Bronchial smooth muscle cell (primary cell): ENCODE results near the gene ADAM17. TPM values are rescaled to one million over a fixed set of nuclear protein-coding genes. Genes with fewer than 3 reads are reported as not detected.

Experiments
- total RNA-seq: library from RNA; depleted of rRNA; stranded (reverse); fragments of >200 nt; gene quantifications from 2 replicates; pipeline ENCODE4 v1.2.1, GENCODE V29; 2014

ADAM17 gene
- total RNA-seq, result 47.3 and 90.2 TPM in 2 replicates

DNA sequence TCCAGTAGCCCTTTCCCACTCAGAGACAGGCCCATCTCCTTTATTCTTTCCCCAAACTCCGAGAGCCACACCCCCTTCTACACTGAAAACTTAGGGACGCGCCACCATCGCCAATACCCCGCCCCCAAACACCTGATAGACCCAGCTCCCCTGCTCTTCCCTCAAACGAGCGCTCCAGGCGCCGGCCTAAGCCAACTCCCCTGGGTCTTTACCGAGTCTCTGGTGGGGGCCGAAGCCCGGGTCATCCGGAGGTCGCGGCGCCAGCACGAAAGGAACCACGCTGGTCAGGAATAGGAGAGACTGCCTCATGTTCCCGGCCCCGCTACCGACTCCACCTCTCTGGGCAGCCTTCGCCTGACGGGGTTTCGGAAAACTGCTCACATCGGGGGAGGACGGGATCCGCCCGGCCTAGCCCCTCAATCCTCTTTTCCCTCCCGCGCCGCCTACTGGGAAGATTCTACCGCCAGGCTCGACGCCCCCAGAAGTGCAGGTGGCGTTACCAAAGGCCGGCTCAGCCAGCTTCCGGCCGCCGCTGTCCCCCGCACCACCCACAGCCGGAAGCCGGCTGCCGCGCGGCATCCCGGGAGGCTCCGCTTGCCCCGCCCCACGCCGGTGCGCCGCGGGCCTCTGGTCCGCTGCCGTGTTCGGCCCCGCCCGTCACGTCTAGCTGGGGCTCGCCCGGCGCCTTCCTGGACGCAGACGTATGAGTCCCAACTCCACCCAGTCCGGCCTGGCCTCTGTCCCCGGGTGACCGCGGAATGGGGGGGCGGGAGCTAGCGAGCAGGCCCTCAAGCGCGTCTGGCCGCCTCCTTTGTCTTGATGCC, at the start of gene ADAM17:
Gene ADAM17, minus strand, starts transcription at position 534 of the 824 bp plus-strand sequence. Its CDS starts 225 bp downstream, at position 309.

DNA sequence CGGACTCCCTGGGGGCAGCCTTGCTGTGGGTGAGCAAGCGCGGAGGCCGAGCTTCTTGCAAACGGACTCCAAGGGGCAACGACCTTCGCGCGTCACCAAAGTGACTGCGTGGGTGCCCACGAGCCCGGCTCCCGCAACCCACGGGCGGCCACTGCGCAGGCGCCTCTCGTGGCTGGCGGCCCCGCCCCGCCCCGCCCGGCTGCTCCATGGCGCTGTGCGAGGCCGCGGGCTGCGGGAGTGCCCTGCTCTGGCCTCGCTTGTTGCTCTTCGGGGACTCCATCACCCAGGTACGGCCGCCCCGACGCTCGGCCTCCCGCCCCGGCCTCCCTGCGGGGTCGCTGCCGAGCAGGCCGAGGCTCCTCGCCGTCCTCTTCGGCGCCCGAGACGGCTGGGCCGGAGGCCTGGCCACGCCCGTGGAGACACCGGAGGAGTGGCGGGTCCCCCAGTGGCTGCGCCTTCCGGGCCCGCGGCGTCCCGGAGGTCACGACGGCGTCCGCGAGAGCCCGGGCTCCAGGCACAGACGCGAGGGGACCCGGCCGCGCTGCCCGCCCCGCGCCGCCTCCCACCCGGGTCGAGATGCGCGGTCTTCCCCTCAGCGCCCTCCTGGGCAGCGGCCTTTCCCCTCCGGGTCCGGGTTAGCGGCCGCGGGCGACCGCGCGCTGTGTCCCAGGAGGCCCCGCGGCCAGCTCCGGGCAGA, 81.1 kb downstream of the ADAM17 start, which contains the start of gene IAH1:
Gene IAH1, plus strand, starts transcription at position 191 of the 697 bp plus-strand sequence. Its CDS starts 16 bp downstream, at position 207.

Other genes with a start within 250 kb of the ADAM17 start
- gene ITGB1BP1, start 132.3 kb downstream of the ADAM17 start, total RNA-seq, result 17.3 and 51.4 TPM in 2 replicates
- gene CPSF3, start 132.2 kb downstream of the ADAM17 start, total RNA-seq, result 41.3 and 43.8 TPM in 2 replicates
- gene IAH1, start 81.3 kb downstream of the ADAM17 start, total RNA-seq, result 57.4 and 68.7 TPM in 2 replicates
- 317 and 349 TPM in 2 replicates for gene YWHAQ, start 75.2 kb upstream of the ADAM17 start, total RNA-seq